NCI-H1436 treated with DMSO at 0.1 percent for 48 hours (cell line): ENCODE results near the gene RGS6.

Experiments
- DNase-seq: peaks from one replicate; lab custom pipeline; 2025; lab: John Stamatoyannopoulos, UW

Gene RGS6

DNA sequence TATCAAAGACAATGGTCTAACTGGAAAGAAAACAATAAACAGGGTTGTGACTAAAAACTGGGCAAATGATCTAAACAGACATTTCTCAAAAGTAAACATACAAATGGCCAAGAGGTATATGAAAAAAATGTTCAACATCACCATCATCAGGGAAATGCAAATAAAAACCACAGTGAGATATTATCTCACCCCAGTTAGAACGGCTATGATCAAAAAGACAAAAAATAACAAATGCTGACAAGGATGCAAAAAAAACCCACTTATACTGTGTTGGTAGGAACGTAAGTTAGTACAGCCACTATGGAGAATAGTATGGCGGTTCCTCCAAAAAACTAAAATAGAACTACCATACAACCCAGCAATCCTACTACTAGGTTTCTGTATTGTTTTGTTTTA lies 470.1 kb downstream of the RGS6 start:
- DNase-seq, result no peak

DNA sequence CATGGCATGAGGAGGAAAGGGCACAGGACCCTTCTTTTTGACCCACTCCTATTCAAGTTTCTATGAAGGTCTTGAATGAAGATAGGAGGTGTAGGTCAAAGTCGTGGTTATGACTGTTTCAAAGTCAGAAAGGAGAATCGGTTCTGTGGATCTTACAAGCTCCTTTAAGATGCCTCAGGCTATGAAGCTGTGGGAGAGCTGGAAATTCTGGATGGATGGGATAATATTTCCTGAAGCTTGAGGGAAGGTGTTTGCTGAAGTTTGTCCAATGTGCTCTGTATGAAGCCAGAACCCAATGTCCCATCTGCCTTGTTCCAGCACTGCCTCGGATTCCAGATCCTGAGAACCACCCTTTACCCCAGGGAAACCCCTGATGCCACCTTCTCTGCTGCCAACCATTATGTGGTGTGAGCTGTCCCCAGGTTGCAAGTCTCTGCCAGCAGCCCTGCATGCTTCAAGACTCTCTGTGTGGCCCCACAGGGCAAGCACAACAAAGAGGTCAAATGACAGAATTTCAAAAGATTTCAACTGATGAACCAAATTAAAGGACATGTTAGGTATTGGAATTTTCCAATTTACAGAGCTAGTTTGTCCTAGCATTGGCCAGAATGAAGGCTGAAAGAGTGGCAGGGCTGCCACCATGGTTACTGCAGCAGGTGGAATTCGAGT lies 472.0 kb downstream of the RGS6 start:
- no peak for DNase-seq

DNA sequence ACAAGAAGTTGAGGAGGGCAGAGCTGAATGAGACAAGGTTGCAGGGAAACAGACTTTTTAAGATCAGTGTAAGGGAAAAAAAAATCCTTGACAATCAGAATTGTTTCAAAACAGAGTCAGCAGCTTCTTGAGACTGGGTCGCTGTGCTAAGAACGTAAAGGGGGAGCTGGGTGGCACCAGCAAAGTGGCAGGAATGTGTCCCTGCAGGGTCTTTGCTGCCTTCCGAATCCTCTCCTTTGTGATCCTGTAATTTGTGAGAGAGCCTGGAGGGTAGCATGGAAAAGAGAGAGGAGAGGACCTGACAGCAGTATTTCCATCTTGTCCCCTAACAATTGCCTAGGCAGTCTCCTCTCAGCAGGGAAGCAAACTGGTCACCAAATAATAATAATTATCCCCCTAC lies 472.8 kb downstream of the RGS6 start:
- no peak for DNase-seq

- no peak for DNase-seq
These were observed 475.8 kb downstream of the RGS6 start for GRCh38 chr14:72408020-72408419.

- DNase-seq, result no peak
These were observed 476.8 kb downstream of the RGS6 start for GRCh38 chr14:72409047-72409446.

- DNase-seq, result no peak
These were observed 484.0 kb downstream of the RGS6 start for GRCh38 chr14:72416081-72416849.

- no peak for DNase-seq
These were observed 484.7 kb downstream of the RGS6 start for GRCh38 chr14:72416892-72417291.

DNA sequence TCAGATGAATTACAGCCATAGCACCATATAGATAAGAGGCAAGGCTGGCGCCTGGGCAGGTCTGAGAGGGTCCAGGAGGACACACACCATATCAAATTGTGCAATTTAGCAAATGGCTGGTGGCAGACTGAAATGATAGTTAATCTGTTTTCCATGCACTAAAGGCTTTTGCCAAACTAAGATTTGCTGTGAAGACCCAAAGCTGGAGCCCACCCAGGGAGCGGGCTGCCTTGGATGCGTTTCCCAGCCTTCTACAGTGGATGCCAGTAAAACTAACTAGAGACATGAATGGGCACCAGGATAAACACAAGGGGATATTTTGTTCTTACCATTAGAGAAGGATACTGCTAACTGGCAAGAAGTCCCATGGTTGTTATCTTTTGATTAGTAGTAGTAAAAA lies 486.6 kb downstream of the RGS6 start:
- no peak for DNase-seq

DNA sequence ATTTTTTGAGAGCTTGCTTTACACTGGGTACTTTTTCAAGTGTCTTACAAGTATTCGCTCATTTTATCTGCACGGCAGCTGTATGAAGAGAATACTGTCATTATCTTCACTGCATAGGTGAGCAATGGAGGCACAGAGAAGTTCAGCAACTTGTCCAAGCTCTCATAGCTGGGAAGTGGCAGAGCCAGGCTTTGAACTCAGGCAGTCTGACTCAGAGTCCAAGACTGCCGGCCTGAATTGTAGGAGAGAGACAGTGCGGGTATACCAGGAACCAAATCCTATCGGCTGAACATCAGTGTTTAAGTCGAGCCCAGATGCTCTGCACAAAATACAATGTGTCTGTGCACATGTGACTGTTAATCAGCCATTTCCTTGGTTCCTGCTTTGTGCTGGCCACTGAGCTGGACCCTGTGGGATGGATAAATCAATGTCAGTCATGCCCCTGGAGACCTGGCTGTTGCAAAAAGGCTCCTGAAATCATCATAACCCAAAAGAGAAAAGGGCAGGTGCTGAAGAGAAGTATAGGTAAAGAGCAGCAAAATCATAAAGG lies 487.1 kb downstream of the RGS6 start:
- no peak for DNase-seq

DNA sequence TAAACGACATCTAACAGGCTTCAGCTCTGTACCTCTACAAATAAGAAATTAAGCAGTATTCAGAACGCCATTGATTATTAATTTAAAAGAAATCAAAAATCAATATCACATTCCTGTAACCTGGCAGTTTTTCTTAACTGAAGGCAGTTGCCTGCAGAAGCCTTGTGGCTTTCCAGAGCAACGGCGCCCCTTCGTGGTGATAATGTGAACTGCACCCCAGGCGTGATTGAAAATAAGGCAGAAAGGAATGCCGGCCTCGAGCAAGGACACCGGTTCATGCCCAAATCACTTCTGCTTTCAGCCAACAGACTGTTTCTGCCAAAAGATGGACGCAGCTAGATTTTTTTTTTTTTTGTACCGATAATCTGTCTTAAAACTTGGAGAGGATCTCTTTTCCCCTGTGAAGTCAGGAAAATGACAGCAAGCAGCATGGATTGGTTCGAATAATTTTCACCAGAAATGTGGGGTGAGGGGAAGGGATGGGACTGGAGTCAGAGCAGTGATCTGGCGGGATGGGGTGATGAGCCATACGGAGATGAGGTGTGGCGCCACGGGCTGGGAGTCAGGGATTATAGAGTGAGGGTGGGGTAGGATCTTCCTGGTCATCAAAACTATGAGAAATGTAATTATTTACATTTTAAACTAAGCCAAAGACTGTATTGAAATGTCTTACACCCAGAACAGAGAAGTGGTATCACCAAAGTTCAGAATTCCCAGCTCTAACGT lies 488.7 kb downstream of the RGS6 start:
- no peak for DNase-seq

GRCh38 chr14:72423957-72424356 lies 491.7 kb downstream of the RGS6 start:
- no peak for DNase-seq

DNA sequence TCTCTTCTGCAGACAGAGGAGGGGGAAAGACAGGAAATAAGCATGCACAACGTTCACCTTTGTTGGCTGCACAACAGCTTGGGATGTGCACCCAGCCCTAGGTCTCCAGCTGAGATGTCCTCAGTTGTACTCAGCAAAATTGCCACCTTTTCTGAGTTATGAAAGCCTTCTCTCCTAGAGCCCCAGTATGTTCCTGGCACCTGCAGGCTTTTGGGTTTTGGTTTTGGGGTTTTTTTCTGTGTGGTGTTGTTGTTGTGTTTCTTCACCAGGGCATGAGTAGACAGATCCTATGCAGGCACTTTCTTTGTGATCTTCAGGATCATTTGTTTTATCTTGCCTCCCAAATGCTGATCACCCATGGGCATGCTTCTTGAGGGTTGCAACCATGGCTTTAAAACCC lies 498.2 kb downstream of the RGS6 start:
- no peak for DNase-seq

GRCh38 chr14:72432748-72433147 lies 500.5 kb downstream of the RGS6 start:
- DNase-seq, result no peak

DNA sequence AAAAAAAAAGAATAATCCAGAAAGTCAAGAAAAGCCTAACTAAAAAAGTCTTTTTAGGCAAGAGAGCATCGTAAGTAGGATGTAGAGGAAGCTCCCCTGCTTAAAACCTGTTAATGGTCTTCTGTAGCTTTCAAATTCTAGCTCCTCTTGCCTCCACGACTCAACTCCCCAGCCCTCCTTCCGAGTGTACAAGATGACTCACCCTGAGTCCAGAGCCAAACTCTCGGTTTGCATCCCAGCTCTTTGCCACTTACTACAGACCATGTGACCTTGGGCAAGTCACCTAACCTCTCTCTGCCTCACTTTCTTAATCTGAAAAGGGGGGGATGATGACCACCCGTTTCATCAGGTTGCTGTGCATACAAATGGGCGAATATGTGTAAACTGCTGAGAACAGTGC lies 501.3 kb downstream of the RGS6 start:
- DNase-seq, result no peak

GRCh38 chr14:72434856-72435255 lies 502.6 kb downstream of the RGS6 start:
- no peak for DNase-seq

GRCh38 chr14:72439707-72440106 lies 507.5 kb downstream of the RGS6 start:
- no peak for DNase-seq

DNA sequence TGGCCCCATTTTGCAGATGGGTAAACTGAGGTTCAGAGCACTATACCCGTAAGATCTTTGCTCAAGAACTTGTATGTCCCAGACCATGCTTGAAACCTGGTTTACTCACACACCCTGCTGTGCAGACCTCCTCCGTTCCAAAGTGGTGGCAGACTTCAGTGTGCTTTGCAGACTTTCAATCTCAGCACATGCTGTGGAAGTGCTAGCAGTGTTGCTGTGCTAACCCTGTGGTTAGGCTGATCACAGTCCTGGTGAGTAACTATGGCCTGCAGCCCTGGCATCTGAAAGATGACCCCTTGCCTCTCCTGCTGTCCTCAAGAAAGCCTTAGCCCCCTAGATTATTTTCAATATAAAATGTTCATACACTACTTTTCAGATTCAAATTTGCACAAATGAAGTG lies 511.0 kb downstream of the RGS6 start:
- no peak for DNase-seq

DNA sequence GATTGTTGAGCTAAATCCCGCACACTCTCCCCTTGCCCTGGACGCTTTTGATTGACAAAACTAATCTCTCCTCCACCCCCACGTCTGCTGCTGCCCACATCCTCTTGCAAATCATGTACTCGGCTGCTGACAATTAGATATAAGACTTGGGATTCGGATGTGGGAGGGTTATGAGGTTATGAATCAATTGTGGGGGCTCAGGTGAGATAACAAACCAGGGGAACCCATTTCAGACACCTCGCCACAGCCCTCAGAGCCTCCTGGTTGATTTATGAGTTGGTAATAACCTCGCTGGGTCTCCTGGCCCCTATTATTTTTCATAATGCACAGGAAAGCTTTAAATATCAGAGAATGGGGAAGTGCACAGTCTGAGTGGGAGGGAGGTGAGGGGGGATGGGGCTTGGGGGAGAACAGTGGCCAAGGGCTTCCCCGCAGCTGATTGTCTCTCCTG lies 511.8 kb downstream of the RGS6 start:
- DNase-seq, result no peak

DNA sequence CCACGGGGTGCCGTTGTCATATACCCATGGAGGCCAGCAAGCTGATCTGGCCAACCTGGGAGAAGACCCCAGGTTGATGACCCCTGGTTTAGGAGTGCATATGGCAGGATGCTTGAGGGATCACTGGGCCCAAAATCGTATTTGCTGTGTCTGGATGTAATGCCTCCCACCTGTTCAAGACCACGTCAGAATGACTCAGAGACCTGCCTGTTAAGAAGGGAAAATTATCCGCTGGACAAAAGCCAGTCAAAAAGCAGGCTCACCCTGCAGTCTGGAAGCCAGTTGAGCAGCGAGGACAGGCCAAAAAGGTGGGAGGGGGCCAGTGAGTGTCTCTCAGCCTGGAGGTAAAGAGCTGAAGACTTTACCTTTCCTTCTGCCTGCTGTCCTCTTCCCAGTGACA lies 512.5 kb downstream of the RGS6 start:
- DNase-seq, result no peak

- DNase-seq, result no peak
These were observed 516.0 kb downstream of the RGS6 start for GRCh38 chr14:72448212-72448611.

GRCh38 chr14:72450473-72451044 lies 518.3 kb downstream of the RGS6 start:
- no peak for DNase-seq
